8988T (cell line): ENCODE data around the gene CLDN20.
A peak's percentile ranks its signal among the peaks of the same experiment; 100 is the strongest.
"Not testable (repeated sequence)": the region's sequence is repeated elsewhere in the genome, so short reads cannot be mapped to it uniquely, and the experiment has no call there.

Source experiments
- DNase-seq: peaks from one replicate; pipeline ENCODE4 v3.0.0; 2011

Gene CLDN20

GRCh38 chr6:155245831-155246230, 18.0 kb upstream of the CLDN20 start:
- no peak for DNase-seq

- no peak for DNase-seq
Observed at GRCh38 chr6:155246825-155247224, 17.0 kb upstream of the CLDN20 start.

GRCh38 chr6:155247618-155248007, 16.2 kb upstream of the CLDN20 start:
- DNase-seq: no peak

- DNase-seq: peak; percentile 36
Observed at GRCh38 chr6:155248008-155249001, 15.5 kb upstream of the CLDN20 start.

GRCh38 chr6:155250701-155251381, 13.0 kb upstream of the CLDN20 start:
- no peak for DNase-seq

- DNase-seq: no peak
Observed at GRCh38 chr6:155252581-155252980, 11.2 kb upstream of the CLDN20 start.

GRCh38 chr6:155253337-155253736, 10.5 kb upstream of the CLDN20 start:
- DNase-seq: no peak

- no peak for DNase-seq
Observed at GRCh38 chr6:155254139-155254538, 9.7 kb upstream of the CLDN20 start.

- DNase-seq: no peak
Observed at GRCh38 chr6:155256122-155256795, 7.6 kb upstream of the CLDN20 start.

- no peak for DNase-seq
Observed at GRCh38 chr6:155257796-155258195, 6.0 kb upstream of the CLDN20 start.

- no peak for DNase-seq
Observed at GRCh38 chr6:155259204-155259603, 4.6 kb upstream of the CLDN20 start.

- no peak for DNase-seq
Observed at GRCh38 chr6:155259897-155260296, 3.9 kb upstream of the CLDN20 start.

- DNase-seq: no peak
Observed at GRCh38 chr6:155260686-155261085, 3.1 kb upstream of the CLDN20 start.

- no peak for DNase-seq
Observed at GRCh38 chr6:155261111-155261900, 2.5 kb upstream of the CLDN20 start.

GRCh38 chr6:155262655-155263054, 1.2 kb upstream of the CLDN20 start:
- no peak for DNase-seq

GRCh38 chr6:155264693-155265320, 994 bp downstream of the CLDN20 start:
- DNase-seq: no peak

- no peak for DNase-seq
Observed at GRCh38 chr6:155265843-155266535, 2.2 kb downstream of the CLDN20 start.

GRCh38 chr6:155267411-155267810, 3.6 kb downstream of the CLDN20 start:
- no peak for DNase-seq

- DNase-seq: not testable (repeated sequence)
Observed at GRCh38 chr6:155268088-155268867, 4.5 kb downstream of the CLDN20 start.

- no peak for DNase-seq
Observed at GRCh38 chr6:155269765-155270164, 6.0 kb downstream of the CLDN20 start.
